ENCODE results near the gene FOSL2. TPM values are rescaled to one million over a fixed set of nuclear protein-coding genes. Genes with fewer than 3 reads are reported as not detected.

Gene FOSL2
- total RNA-seq, 1 experiment from 2014 or later = 4.0 TPM

DNA sequence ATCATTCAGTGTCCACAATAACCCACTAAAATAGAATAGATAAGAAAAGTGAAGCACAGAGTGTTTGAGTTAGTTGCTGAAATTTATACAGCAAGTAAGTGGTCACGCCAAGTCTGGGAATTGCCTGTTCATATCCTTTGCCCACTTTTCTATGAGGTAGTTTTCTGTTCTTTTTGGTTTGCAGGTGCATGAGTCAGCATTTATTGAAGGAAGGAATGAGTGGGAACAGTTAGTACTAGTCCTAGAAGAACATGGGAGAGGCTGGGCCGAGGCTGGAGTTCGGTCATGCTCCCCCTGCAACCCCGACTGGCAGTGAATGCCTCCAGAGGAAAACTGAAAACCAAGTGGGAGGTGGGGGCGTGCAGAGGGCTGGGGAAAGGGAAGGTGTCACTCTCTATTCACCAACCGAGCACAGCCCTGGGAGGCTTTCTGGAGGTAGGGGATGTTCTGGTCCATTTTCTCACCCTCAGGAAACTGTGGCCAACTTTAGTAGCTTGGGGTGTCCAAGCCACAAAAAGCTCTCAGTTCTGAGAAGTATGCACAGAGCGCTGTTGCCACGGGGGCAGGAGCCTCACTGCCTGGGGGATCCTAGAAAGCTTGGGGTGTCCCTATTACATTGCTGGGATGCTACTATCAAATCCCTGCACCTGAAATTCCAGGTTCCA lies 41.4 kb downstream of the FOSL2 start:
- Mint-ChIP-seq H3K9me3 (peaks cover 21% of the 10 kb centered on the region), H3K4me3 (no peak overlapping the region), H3K4me1 (peaks cover 6% of the 10 kb centered on the region; the same call in 1 of the 2 replicates), H3K27ac (no peak overlapping the region), H3K36me3 (peaks cover 4% of the 10 kb centered on the region), H3K27me3 (ENCODE audit: low read depth) (no peaks in the 10 kb centered on the region)
- ATAC-seq = no peak
- POLR2A ChIA-PET = no interaction called here
- CTCF ChIA-PET = interaction anchor here (1.3 kb wide), 1 partner anchor 21 kb away, joined by 3 read pairs; no protein-coding TSS in a partner anchor
- DNase-seq (ENCODE audit: low spot score) = no peak
- TF ChIP-seq FOXJ3 (CRISPR knock-in tag; IDR thresholded peaks at IDR 0.05; ENCODE audit: borderline replicate concordance) = no peak
- TF ChIP-seq ZNF232 (CRISPR knock-in tag; IDR thresholded peaks at IDR 0.05) = no peak
- TF ChIP-seq, protein P1, sequence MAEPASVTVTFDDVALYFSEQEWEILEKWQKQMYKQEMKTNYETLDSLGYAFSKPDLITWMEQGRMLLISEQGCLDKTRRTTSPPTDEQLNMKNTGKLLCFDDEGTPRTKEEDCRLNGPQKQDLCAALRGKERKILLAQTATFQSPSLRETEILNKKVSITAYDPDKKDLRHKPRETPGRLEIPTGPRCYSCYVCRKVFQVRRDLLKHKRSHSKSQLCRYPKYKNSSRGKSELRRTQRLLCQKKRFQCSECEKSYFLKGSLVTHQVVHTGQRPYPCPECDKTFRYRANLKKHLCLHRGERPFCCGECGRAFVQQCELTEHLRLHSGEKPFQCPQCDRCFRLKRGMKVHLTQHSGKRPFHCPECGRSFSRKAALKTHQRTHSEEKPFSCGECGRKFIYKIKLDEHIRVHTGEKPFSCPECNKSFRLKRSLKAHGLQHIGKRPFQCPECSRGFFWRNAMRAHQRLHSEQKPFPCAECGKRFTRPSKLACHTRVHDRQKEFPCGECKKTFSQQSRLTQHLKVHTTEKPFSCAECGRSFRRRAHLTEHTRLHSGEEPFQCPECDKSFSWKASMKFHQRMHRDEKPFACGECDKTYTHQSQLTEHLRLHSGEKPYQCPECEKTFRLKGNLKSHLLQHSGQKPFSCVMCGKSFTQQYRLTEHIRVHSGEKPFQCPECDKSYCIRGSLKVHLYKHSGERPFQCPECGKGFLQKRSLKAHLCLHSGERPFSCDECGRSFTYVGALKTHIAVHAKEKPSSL (CRISPR knock-in tag; conservative IDR thresholded peaks at IDR 0.05) = no peak
- TF ChIP-seq CBFB (CRISPR knock-in tag; IDR thresholded peaks at IDR 0.05; ENCODE audit: low read depth) = no peak
- no peak for TF ChIP-seq GTF2I (CRISPR knock-in tag; conservative IDR thresholded peaks at IDR 0.05)
- TF ChIP-seq, protein P2, sequence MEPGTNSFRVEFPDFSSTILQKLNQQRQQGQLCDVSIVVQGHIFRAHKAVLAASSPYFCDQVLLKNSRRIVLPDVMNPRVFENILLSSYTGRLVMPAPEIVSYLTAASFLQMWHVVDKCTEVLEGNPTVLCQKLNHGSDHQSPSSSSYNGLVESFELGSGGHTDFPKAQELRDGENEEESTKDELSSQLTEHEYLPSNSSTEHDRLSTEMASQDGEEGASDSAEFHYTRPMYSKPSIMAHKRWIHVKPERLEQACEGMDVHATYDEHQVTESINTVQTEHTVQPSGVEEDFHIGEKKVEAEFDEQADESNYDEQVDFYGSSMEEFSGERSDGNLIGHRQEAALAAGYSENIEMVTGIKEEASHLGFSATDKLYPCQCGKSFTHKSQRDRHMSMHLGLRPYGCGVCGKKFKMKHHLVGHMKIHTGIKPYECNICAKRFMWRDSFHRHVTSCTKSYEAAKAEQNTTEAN (CRISPR knock-in tag; IDR thresholded peaks at IDR 0.05) = no peak
- TF ChIP-seq ZNF423 (CRISPR knock-in tag; IDR thresholded peaks at IDR 0.05) = no peak
- TF ChIP-seq, protein P3, sequence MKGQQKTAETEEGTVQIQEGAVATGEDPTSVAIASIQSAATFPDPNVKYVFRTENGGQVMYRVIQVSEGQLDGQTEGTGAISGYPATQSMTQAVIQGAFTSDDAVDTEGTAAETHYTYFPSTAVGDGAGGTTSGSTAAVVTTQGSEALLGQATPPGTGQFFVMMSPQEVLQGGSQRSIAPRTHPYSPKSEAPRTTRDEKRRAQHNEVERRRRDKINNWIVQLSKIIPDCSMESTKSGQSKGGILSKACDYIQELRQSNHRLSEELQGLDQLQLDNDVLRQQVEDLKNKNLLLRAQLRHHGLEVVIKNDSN (CRISPR knock-in tag; IDR thresholded peaks at IDR 0.05) = no peak
- TF ChIP-seq EMX1 (CRISPR knock-in tag; IDR thresholded peaks at IDR 0.05) = no peak
- TF ChIP-seq ZNF121 (CRISPR knock-in tag; IDR thresholded peaks at IDR 0.05) = no peak
- TF ChIP-seq ZBTB21 (CRISPR knock-in tag; IDR thresholded peaks at IDR 0.05; ENCODE audit: borderline replicate concordance) = no peak
- no peak for TF ChIP-seq ZNF416 (CRISPR knock-in tag; IDR thresholded peaks at IDR 0.05)
- TF ChIP-seq, protein P4, sequence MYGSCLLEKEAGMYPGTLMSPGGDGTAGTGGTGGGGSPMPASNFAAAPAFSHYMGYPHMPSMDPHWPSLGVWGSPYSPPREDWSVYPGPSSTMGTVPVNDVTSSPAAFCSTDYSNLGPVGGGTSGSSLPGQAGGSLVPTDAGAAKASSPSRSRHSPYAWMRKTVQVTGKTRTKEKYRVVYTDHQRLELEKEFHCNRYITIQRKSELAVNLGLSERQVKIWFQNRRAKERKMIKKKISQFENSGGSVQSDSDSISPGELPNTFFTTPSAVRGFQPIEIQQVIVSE (CRISPR knock-in tag; IDR thresholded peaks at IDR 0.05; ENCODE audit: borderline replicate concordance) = no peak
- TF ChIP-seq RELA (CRISPR knock-in tag; IDR thresholded peaks at IDR 0.05; ENCODE audit: borderline replicate concordance) = no peak
- TF ChIP-seq, protein P5, sequence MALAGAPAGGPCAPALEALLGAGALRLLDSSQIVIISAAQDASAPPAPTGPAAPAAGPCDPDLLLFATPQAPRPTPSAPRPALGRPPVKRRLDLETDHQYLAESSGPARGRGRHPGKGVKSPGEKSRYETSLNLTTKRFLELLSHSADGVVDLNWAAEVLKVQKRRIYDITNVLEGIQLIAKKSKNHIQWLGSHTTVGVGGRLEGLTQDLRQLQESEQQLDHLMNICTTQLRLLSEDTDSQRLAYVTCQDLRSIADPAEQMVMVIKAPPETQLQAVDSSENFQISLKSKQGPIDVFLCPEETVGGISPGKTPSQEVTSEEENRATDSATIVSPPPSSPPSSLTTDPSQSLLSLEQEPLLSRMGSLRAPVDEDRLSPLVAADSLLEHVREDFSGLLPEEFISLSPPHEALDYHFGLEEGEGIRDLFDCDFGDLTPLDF (CRISPR knock-in tag; IDR thresholded peaks at IDR 0.05) = no peak
- TF ChIP-seq, protein P6, sequence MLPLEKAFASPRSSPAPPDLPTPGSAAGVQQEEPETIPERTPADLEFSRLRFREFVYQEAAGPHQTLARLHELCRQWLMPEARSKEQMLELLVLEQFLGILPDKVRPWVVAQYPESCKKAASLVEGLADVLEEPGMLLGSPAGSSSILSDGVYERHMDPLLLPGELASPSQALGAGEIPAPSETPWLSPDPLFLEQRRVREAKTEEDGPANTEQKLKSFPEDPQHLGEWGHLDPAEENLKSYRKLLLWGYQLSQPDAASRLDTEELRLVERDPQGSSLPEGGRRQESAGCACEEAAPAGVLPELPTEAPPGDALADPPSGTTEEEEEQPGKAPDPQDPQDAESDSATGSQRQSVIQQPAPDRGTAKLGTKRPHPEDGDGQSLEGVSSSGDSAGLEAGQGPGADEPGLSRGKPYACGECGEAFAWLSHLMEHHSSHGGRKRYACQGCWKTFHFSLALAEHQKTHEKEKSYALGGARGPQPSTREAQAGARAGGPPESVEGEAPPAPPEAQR (CRISPR knock-in tag; IDR thresholded peaks at IDR 0.05) = no peak
- TF ChIP-seq, protein P7, sequence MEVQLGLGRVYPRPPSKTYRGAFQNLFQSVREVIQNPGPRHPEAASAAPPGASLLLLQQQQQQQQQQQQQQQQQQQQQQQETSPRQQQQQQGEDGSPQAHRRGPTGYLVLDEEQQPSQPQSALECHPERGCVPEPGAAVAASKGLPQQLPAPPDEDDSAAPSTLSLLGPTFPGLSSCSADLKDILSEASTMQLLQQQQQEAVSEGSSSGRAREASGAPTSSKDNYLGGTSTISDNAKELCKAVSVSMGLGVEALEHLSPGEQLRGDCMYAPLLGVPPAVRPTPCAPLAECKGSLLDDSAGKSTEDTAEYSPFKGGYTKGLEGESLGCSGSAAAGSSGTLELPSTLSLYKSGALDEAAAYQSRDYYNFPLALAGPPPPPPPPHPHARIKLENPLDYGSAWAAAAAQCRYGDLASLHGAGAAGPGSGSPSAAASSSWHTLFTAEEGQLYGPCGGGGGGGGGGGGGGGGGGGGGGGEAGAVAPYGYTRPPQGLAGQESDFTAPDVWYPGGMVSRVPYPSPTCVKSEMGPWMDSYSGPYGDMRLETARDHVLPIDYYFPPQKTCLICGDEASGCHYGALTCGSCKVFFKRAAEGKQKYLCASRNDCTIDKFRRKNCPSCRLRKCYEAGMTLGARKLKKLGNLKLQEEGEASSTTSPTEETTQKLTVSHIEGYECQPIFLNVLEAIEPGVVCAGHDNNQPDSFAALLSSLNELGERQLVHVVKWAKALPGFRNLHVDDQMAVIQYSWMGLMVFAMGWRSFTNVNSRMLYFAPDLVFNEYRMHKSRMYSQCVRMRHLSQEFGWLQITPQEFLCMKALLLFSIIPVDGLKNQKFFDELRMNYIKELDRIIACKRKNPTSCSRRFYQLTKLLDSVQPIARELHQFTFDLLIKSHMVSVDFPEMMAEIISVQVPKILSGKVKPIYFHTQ (CRISPR knock-in tag; IDR thresholded peaks at IDR 0.05) = no peak
- TF ChIP-seq ZNF671 (CRISPR knock-in tag; IDR thresholded peaks at IDR 0.05) = no peak
